Spleen (tissue), 11 donors: ENCODE measurements around the gene PAMR1. TPM values are rescaled to one million over a fixed set of nuclear protein-coding genes. Genes with fewer than 3 reads are reported as not detected.

Experiments
- DNase-seq: peaks from one replicate; pipeline ENCODE4 v3.0.0-alpha.2; 2020
- H3K27ac ChIP-seq, 8 donors: fragments of 200-600 bp; sonication (generic) in 7 of 8; 1 replicate in 4 of 8; 2 replicates in 4 of 8; pipeline versions ENCODE4 v1.5.0 to v1.8.0; 2016 to 2021; ENCODE audit warnings: inconsistent platforms in 4 of 8, mild to moderate bottlenecking in 4 of 8, moderate library complexity in 1 of 8
- H3K27me3 ChIP-seq, 7 donors: fragments of 200-600 bp; sonication (generic) in 6 of 7; replicated peaks in 1 of 7; 1 replicate in 4 of 7; 2 replicates in 3 of 7; pipeline versions ENCODE4 v1.5.0 to v1.8.0; 2016 to 2021; ENCODE audit warnings: inconsistent platforms in 3 of 7, mild to moderate bottlenecking in 1 of 7
- H3K36me3 ChIP-seq, 6 donors: fragments of 200-600 bp; sonication (generic) in 5 of 6; 1 replicate in 4 of 6; 2 replicates in 2 of 6; pipeline versions ENCODE4 v1.5.0 to v1.8.0; 2016 to 2021; ENCODE audit warnings: inconsistent platforms in 2 of 6
- H3K4me1 ChIP-seq, 6 donors: fragments of 200-600 bp; sonication (generic) in 5 of 6; 1 replicate in 3 of 6; 2 replicates in 3 of 6; pipeline versions ENCODE4 v1.5.0 to v1.8.0; 2016 to 2021; ENCODE audit warnings: inconsistent platforms in 3 of 6
- H3K4me3 ChIP-seq, 8 donors: fragments of 200-600 bp; sonication (generic) in 7 of 8; 1 replicate in 4 of 8; 2 replicates in 4 of 8; pipeline versions ENCODE4 v1.5.0 to v1.8.0; 2016 to 2021; ENCODE audit warnings: inconsistent platforms in 4 of 8, mild to moderate bottlenecking in 4 of 8, moderate library complexity in 2 of 8
- H3K9me3 ChIP-seq, 8 donors: fragments of 200-600 bp; sonication (generic) in 7 of 8; 1 replicate in 4 of 8; 2 replicates in 4 of 8; pipeline versions ENCODE4 v1.5.0 to v1.8.0; 2016 to 2021; ENCODE audit warnings: inconsistent platforms in 4 of 8
- CTCF ChIP-seq, 11 experiments: fragments of 200-600 bp in 7 of 11; fragments of 450-650 bp in 4 of 11; sonication (generic) in 4 of 11; IDR thresholded peaks in 8 of 11; conservative IDR thresholded peaks in 3 of 11; 1 replicate in 7 of 11; 2 replicates in 4 of 11; pipeline versions ENCODE4 v1.4.0 to v1.8.0; 2016 to 2021; ENCODE audit warnings: antibody characterized with exemption in 11 of 11, inconsistent platforms in 4 of 11, mild to moderate bottlenecking in 1 of 11
- POLR2A ChIP-seq, 3 donors: fragments of 450-650 bp; IDR thresholded peaks; one replicate each; pipeline ENCODE4 v1.5.1; 2017; ENCODE audit warnings: antibody characterized with exemption in 3 of 3, mild to moderate bottlenecking in 1 of 3
- POLR2AphosphoS5 ChIP-seq, 3 donors: sonication (generic); formaldehyde crosslinking; IDR thresholded peaks; one replicate each; pipeline ENCODE4 v1.5.1; 2017; ENCODE audit warnings: antibody characterized with exemption in 3 of 3
- WGBS, 5 donors: extraction: QIAGEN DNeasy Blood & Tissue Kit in 3 of 5; methylation state at CpG; one replicate each; pipeline versions ENCODE4 v1.1.5 to v1.1.7; 2013 to 2018; 5-methylcytosine and 5-hydroxymethylcytosine counted together
- intact Hi-C: fragments of 100-400 bp; cut with DNase I; formaldehyde crosslinking; loops from one replicate; pipeline ENCODE4 v1.15.0; 2023; ENCODE audit warnings: low total_unique reads
- polyA plus RNA-seq, 3 donors: library from polyadenylated mRNA; stranded (reverse); fragments of 200-250 nt; gene quantifications; one replicate each; pipeline ENCODE4 v1.2.1, GENCODE V29; 2013
- total RNA-seq, 7 donors: library from RNA; depleted of rRNA in 3 of 7; stranded (reverse); fragments of >200 nt in 3 of 7; fragmentation: NEBNext Ultra II Directional in 4 of 7; extraction: Animal tissue kit (Norgen Biotek cat#: 25700) in 4 of 7; gene quantifications; one replicate each; pipeline versions ENCODE4 v1.1.0 to v1.2.1, GENCODE V29; 2016 to 2021
- donor health status: healthy with polysubstance abuse.
- donor health status: DM: no; HTN: no; CAD: no; lungs with moderate emphysema.
- donor health status: DM: no; HTN: no; CAD: no.
- donor health status: Bipolar disorder and iron deficiency.
- donor health status: healthy.
- donor health status: DM: no; HTN: no; CAD: no.
- donor health status: DM: yes; HTN: yes; CAD: no.

The PAMR1 gene
- total and polyA plus RNA-seq, 10 donors: 1.3 to 23.6 (median 5.1) TPM

- intact Hi-C loops: loop anchor here (5.0 to 10.0 kb wide), 3 partner anchors 492 to 778 kb away; no protein-coding TSS in a partner anchor
- peaks cover 0 to 5% (median 0%) of the 10 kb centered on the region in 6 donors for H3K4me1 ChIP-seq
- no peaks in the 10 kb centered on the region for H3K36me3 ChIP-seq
- H3K4me3 ChIP-seq: no peak overlapping the region
- peaks cover 0 to 40% (median 0%) of the 10 kb centered on the region in 7 donors for H3K27me3 ChIP-seq
- WGBS, 5 donors: 86 to 98% (median 94%) methylated on average over 2 of the region's 2 CpGs
- no peak overlapping the region for H3K27ac ChIP-seq
- TF ChIP-seq POLR2A (IDR thresholded peaks at IDR 0.05) (no peak), POLR2AphosphoS5 (IDR thresholded peaks at IDR 0.05) (no peak), CTCF (IDR thresholded peaks at IDR 0.05 in 8 of 11, conservative IDR thresholded peaks at IDR 0.05 in 3 of 11) (no peak)
- no peak for DNase-seq
- H3K9me3 ChIP-seq: peaks cover 0 to 16% (median 11%) of the 10 kb centered on the region in 8 donors
These were observed 38.5 kb downstream of the PAMR1 start for GRCh38 chr11:35486934-35487333.

GRCh38 chr11:35486446-35486845, 39.0 kb downstream of the PAMR1 start:
- peaks cover 0 to 5% (median 0%) of the 10 kb centered on the region in 6 donors for H3K4me1 ChIP-seq

GRCh38 chr11:35485656-35486322, 39.6 kb downstream of the PAMR1 start:
- Histone ChIP-seq H3K27me3 (peaks cover 0 to 40% (median 0%) of the 10 kb centered on the region in 7 donors), H3K27ac (no peak overlapping the region), H3K9me3 (peaks cover 0 to 26% (median 17%) of the 10 kb centered on the region in 8 donors), H3K4me1 (peaks cover 0 to 5% (median 0%) of the 10 kb centered on the region in 6 donors), H3K4me3 (no peak overlapping the region), H3K36me3 (no peaks in the 10 kb centered on the region)
- DNase-seq: peak; percentile 85
- intact Hi-C loops: loop anchor here (5.0 to 10.0 kb wide), 3 partner anchors 491 to 779 kb away; no protein-coding TSS in a partner anchor
- TF ChIP-seq POLR2AphosphoS5 (IDR thresholded peaks at IDR 0.05) (no peak), CTCF (IDR thresholded peaks at IDR 0.05 in 8 of 11, conservative IDR thresholded peaks at IDR 0.05 in 3 of 11) (peak; percentile 33 to 96 (median 89))
- WGBS, 5 donors: 16 to 19% (median 17%) methylated on average over 12 of the region's 12 CpGs

More at GRCh38 chr11:35486446-35486845, 39.0 kb downstream of the PAMR1 start:
- Histone ChIP-seq H3K27me3 (peaks cover 0 to 40% (median 0%) of the 10 kb centered on the region in 7 donors), H3K9me3 (peaks cover 0 to 21% (median 12%) of the 10 kb centered on the region in 8 donors), H3K36me3 (no peaks in the 10 kb centered on the region), H3K4me3 (no peak overlapping the region), H3K27ac (no peak overlapping the region)
- intact Hi-C loops: loop anchor here (5.0 to 10.0 kb wide), 3 partner anchors 492 to 778 kb away; no protein-coding TSS in a partner anchor
- TF ChIP-seq CTCF (IDR thresholded peaks at IDR 0.05 in 8 of 11, conservative IDR thresholded peaks at IDR 0.05 in 3 of 11): no peak
- DNase-seq: no peak
- 62 to 88% (median 68%) methylated on average over 2 of the region's 2 CpGs for WGBS, 5 donors

- TF ChIP-seq POLR2AphosphoS5 (IDR thresholded peaks at IDR 0.05): no peak
- 88 to 96% (median 91%) methylated on average over 6 of the region's 6 CpGs for WGBS, 5 donors
- intact Hi-C loops: loop anchor here (10.0 kb wide), 2 partner anchors 490 to 780 kb away; no protein-coding TSS in a partner anchor
These were observed 41.0 kb downstream of the PAMR1 start for GRCh38 chr11:35484435-35484834.

More at GRCh38 chr11:35484435-35484834, 41.0 kb downstream of the PAMR1 start:
- DNase-seq: no peak
- H3K27me3 ChIP-seq: peaks cover 0 to 43% (median 0%) of the 10 kb centered on the region in 7 donors
- no peak overlapping the region for H3K4me3 ChIP-seq
- H3K9me3 ChIP-seq: peaks cover 0 to 30% (median 19%) of the 10 kb centered on the region in 8 donors
- no peak overlapping the region for H3K27ac ChIP-seq
- peaks cover 0 to 5% (median 0%) of the 10 kb centered on the region in 6 donors for H3K4me1 ChIP-seq
- no peaks in the 10 kb centered on the region for H3K36me3 ChIP-seq
